NCI-H2196 (cell line): ENCODE measurements around the gene SMIM24.
"Not testable (repeated sequence)": the region's sequence is repeated elsewhere in the genome, so short reads cannot be mapped to it uniquely, and the experiment has no call there.

Experiments used
- DNase-seq: peaks from one replicate; lab custom pipeline; 2025; ENCODE audit not compliant: unreplicated experiment; lab: John Stamatoyannopoulos, UW

SMIM24 gene

GRCh38 chr19:3515891-3516422 is 35.6 kb upstream of the SMIM24 start:
- no peak for DNase-seq

- DNase-seq, result no peak
Observed at GRCh38 chr19:3514930-3515329, 34.6 kb upstream of the SMIM24 start.

GRCh38 chr19:3513229-3514140 is 33.2 kb upstream of the SMIM24 start:
- no peak for DNase-seq

DNA sequence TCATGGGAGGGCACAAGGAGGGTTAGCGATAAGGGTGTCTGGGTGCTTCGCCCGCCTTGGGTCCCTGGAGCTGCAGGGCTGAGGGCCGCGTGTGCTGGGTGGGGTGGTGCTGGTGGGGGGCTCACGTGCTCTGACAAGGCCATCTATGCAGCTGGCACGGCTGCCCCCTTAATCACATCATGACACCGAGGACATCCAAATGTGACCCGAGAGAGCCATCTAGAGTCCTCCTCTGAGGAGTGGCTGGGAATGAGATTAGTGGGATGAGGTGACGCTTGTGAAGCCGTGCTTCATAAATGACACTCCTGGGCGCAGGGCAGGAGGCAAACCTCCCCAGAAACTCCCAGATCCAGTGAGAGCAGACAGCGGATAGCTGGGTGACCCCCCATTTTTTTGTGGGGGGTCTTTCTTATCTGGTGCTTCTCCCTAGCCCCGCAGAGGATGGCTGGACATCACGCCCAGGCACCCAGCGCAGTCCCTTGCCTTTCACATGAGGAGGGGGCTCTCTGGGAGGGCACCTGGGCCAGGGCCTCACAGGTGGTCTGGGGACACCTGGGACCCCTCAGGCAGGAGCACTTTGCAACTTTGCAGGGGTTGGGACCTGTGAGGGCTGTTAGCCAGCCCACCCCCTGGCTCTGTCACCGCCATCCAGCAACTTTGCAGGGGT is 32.4 kb upstream of the SMIM24 start:
- no peak for DNase-seq

DNA sequence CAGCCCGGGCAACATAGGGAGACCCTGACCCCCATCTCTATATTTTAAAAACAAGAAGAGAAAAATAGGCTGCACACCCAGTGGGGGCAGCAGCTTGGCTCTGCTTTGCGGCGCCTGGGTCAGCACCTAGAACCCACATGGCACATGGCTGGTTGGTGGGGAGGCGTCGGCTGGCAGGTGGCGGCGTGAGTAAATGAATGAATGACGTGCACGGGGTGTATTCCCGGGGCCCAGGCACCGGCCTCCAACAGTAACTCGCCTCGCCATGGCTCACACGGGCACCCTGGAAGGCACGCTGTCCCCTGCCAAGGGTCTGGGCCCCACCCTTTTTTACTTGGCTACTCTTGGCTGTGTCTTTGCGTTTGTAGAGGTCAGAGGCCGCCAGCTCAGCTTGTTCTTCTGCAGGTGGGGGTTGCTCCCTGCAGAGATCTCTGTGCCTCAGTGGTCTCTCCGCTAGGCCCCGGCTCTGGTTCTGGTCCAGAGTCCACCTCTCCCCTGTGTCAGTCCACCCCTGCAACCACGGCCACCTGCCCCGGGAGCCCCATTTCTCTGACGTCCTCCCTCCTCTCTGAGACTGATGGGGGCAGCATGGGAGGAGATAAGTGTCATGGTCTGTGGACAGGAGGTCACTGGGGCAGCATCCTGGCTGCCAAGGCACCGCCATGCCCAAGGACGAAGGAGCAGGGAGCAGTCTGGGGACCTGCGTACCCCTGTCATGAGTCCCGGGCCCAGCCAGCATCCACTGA is 31.4 kb upstream of the SMIM24 start:
- DNase-seq, result no peak

DNA sequence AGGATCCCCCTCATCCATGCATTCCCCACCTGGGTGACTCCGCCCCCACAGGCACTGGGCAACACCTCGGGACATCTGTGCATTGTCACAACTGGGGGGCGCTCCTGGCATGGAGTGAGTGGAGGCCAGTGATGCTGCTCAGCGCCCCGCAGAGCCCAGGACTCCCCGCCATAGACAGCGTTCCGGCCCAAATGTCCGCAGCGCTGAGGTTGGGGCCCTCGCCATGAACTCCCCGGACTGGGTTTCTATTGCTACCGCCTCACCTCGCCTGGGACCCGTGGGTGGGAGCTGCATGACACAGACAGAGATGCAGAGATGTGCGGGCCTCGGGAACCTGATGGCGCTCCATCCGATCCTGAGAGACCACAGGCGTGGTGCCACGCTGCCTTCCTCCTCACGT is 30.4 kb upstream of the SMIM24 start:
- no peak for DNase-seq

GRCh38 chr19:3509566-3509989 is 29.3 kb upstream of the SMIM24 start:
- no peak for DNase-seq

DNA sequence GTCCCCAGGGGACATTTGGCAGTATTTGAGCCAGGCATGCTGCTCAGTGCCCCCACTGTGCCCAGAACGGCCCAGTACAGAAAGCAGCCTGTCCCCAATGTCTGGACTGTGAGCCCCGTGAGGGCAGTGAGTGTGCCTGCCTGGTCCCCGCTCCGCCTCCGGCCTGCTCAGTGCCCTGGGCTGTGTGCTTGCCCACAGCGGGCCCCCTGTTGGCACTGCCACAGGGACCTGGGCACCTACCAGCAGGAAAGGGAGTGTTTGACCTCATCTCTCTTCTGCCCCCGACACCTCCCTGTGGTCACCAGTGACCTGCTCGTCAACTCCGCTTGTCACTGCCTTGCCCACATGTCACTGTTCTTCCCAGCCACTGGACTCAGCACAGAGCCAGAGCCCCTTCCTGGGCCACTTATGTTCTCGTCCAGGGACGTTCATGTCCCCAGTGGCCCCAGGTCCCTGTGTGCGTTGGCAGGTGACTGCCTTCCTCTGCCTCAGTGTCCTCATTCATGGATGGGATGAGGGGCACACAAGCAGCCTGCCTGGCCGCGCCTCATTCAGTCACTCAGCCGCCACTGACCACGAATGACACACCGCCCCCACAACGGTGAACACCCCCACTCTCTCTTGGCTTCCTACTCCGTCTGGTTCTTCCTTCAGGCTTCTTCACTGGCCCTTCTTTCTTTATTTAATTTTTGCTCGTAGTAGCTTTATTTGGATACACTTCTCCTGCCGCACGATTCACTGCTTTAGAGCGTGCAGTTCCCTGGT is 28.6 kb upstream of the SMIM24 start:
- DNase-seq, result no peak

DNA sequence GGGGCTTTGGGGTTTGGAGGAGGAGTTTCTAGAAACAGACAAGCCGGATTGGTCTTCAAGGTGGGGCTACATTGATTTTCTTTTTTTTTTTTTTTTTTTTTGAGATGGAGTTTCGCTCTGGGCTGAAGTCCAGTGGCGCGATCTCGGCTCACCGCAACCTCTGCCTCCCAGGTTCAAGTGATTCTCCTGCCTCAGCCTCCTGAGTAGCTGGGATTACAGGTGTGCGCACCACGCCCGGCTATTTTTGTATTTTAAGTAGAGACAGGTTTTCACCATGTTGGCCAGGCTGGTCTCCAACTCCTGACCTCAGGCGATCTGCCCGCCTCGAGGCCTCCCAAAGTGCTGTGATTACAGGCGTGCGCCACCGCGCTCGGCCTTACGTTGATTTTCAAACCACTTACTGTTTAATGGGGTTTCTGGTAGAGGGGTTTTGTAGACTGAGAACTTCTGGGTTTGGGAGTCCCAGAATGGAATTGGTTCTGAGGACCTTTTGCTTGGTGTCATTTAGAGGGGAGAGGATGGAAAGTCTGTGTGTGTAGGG is 27.9 kb upstream of the SMIM24 start:
- not testable (repeated sequence) for DNase-seq

DNA sequence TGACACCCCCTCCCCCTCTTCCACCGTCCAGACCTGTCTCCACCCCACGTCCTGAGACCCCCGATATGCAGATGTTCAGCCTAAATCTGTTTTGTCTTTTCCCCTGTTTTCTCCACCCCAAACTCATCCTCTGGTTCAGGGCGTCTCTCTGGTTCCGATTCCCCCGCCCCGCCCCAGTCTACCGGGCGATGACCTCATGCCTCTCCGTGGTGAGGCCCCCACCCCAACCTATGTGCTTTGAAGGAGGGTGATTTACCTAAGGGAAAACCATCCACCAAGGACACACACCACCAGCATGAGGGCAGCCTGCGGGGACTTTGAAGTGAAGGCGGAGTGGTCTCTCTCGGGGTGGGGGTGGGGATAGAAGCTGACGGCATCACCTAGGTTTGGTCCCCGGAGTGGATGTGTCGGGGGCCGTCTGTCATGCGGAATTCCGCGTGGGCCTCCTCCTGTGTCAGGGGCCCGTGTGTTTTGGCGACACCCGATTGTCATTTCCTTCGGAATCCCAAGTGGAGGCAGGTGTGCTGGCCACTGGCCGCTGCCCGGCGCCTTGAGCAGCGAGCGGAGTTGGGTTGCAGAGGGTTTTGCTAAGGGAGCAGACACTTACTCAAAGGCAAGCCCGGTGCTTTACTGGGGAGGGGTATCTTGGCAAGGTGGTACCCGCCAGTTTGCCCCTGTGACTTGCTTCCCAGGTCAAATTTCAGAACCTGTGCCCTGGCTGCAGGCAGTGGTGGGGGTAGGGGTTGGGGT is 27.2 kb upstream of the SMIM24 start:
- peak; percentile 49 for DNase-seq

DNA sequence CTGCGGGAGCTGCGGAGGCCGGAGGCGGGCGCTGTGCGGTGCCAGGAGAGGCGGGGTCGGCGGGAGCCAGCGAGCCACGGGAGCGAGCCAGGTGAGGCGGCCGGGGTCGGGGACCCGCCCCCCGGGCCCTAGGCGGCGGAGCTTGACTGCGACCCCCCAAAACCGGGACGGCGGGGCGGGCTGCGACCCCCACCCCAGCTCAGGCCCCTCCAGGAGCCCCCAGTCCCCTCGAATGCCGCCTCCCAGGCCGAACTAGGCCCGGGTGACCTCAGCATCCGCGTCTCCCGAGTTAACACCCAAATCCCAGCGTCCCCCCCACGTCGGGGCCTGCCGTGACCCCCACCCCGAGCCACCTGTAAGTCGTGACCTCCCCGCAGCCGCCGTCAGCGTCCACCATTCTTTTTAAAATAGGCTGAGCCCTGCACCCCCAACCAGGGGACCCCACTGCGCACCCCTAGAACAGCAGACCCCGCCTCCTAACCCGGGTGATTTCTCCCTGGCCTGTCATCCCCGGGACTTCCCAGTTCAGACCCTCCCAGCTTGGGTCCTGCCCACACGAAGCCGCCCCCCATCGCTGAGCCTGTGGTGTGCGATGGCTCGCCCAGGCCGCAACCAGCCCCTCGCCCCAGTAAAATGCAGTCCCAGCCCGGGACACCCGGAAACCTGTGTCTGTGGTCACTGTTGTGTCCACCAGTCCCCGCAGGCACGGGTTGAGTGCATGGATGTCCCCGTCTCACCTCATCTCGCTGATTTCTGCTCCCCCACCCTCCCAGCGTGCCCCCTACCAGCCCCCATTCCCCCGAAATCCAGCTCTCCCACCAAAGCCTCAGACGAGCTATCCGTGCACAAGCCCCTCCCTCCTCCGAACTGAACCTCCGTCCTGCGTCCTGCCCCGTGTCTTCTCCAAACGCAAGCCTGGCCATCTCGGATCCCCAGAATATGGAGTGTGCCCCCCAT is 26.3 kb upstream of the SMIM24 start:
- no peak for DNase-seq

DNA sequence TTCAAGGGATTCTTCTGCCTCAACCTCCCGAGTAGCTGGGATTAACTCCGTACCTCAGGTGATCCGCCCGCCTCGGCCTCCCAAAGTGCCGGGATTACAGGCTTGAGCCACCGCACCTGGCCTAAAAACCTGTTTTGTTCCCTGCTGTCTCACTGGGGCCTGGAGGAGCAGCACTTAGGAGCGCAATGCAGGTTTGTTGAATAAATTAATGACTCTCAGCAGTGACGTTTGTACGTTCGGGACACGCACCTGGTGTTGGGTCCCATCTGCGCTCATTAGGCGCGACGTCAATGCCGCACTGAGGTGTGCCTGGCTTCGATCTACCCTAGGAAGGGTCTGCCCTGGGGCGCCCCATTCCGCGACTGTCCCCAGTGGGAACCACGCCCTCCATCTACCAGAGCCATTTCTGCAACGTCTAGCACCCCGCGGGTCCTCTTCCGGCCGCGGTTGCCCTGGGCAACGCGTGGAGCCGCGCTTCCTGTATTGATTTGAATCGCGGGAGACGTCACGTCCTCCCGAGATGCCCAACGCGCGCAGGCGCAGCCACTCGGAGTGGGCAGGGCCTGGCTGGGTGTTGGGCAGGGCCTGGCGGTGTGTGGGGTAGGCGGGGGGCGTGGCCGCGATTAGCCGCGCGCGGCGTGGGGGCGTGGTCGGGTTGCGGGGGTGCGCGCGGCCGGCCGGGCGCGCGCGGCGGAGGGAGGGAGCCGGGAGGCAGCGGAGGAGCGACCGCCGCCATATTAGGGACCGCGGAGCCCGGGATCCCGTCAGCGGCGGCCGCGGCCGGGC is 25.5 kb upstream of the SMIM24 start, which contains the start of gene FZR1:
Gene FZR1 (plus strand): TSS at position 714 of the 786 bp plus-strand sequence. CDS start 16,679 bp downstream, outside the sequence.
- DNase-seq, result peak; percentile 99

GRCh38 chr19:3504735-3505134 is 24.4 kb upstream of the SMIM24 start:
- DNase-seq, result no peak

DNA sequence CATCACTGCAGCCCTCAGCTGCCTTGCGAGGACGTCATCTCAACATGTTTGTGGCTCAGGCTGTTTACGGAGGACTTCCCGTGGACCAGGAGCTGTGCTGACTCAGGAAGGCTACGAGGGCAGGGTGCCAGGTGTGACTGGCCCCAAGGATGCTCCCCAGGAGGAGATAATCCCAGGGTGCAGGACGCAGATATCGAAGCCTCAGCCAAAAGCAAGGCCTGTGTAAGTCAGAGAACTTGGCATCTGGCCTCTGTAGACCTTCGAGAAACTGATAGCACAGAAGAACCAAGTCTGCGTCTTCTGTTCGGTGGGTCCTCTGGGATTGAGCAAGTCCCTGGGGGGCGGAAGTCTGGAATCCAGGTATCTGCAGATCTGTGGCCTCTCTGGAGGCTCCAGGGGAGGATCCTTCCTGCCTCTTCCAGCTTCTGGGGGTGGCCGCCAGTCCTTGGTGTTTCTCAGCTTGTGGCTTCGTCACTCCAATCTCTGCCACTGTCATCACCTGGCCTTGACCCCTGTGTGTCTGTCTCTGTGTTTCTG is 22.8 kb upstream of the SMIM24 start:
- no peak for DNase-seq

- no peak for DNase-seq
Observed at GRCh38 chr19:3501780-3502179, 21.5 kb upstream of the SMIM24 start.

DNA sequence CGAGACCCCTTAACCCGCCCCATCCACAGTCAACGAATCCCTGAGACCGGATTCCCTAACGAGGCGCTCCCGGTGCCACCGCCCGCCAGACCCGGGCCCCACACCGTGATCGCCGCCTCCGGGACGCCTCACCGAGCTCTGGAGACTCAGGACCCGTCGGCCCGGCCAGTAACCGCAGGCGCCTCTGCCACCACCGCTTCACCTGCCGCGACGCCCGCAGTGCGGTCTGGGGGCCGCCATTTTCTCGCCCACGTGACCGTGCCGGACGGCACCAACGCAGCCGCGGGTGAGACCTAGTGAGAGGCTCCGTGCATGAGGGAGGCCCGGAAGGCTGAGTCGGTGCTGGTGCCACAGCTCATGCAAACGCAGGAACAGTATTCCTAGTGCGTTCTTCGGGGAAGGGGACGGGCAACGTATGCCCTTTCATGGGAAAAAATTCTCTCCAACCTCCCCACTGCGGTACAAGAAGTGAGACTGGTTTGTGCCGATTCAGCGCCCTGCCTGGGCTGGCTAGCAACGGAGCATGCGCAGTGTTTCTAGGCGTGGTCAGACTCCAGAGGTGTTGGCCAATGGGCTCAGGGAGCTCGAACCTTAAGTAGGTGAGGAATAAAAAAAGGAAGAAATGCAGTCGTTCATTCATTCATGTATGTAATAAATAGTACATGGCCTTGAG is 20.2 kb upstream of the SMIM24 start, which contains the start of gene DOHH:
Gene DOHH (minus strand): TSS at position 246 of the 673 bp plus-strand sequence. CDS start 3,860 bp downstream, outside the sequence.
- peak; percentile 95 for DNase-seq
